Hepatocyte (in vitro differentiated cells): ENCODE results near the gene GRIK4.

Experiments
- EZH2 ChIP-seq: fragments of 200-600 bp; sonication (generic); IDR thresholded peaks from 2 replicates; pipeline ENCODE4 v1.6.1; 2016; ENCODE audit warnings: antibody characterized with exemption, mild to moderate bottlenecking, borderline replicate concordance
- EZH2phosphoT487 ChIP-seq: fragments of 200-600 bp; sonication (generic); IDR thresholded peaks from one replicate; pipeline ENCODE4 v1.6.1; 2018; ENCODE audit warnings: antibody characterized with exemption, mild to moderate bottlenecking, low read depth, moderate library complexity; ENCODE audit not compliant: unreplicated experiment, severe bottlenecking
- TF ChIP-seq, protein P1 (sequence below): fragments of 200-600 bp; sonication (generic); IDR thresholded peaks from 2 replicates; pipeline ENCODE4 v1.5.1; 2016; ENCODE audit warnings: antibody characterized with exemption, mild to moderate bottlenecking; ENCODE audit not compliant: poor library complexity

DNA sequence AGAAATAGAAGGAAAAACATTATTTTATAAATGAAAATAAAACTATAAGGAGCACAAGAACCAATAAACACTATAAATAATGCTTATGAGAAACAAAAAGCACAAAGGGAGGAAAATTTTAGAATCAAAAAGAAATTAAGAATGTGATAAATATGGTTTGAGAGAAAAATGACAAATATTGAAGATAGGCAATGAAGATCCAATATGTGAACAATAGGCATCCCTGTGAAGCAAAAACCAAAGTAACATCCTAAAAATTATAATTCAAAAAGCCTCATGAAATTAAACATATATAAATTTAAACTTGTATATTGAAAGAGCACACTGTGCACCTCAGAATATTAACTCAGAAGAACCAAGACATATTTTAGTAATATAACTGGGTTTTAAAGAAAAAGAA is 216.2 kb downstream of the GRIK4 start:
- TF ChIP-seq, protein P1, sequence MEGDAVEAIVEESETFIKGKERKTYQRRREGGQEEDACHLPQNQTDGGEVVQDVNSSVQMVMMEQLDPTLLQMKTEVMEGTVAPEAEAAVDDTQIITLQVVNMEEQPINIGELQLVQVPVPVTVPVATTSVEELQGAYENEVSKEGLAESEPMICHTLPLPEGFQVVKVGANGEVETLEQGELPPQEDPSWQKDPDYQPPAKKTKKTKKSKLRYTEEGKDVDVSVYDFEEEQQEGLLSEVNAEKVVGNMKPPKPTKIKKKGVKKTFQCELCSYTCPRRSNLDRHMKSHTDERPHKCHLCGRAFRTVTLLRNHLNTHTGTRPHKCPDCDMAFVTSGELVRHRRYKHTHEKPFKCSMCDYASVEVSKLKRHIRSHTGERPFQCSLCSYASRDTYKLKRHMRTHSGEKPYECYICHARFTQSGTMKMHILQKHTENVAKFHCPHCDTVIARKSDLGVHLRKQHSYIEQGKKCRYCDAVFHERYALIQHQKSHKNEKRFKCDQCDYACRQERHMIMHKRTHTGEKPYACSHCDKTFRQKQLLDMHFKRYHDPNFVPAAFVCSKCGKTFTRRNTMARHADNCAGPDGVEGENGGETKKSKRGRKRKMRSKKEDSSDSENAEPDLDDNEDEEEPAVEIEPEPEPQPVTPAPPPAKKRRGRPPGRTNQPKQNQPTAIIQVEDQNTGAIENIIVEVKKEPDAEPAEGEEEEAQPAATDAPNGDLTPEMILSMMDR, result no peak
- TF ChIP-seq EZH2 (no peak), EZH2phosphoT487 (no peak)
